Hepatic stellate cell (primary cell): ENCODE results near the gene DGKD.

Source experiments
- DNase-seq: peaks from one replicate; pipeline ENCODE4 v3.0.0; 2011; ENCODE audit warnings: low spot score

DGKD gene

DNA sequence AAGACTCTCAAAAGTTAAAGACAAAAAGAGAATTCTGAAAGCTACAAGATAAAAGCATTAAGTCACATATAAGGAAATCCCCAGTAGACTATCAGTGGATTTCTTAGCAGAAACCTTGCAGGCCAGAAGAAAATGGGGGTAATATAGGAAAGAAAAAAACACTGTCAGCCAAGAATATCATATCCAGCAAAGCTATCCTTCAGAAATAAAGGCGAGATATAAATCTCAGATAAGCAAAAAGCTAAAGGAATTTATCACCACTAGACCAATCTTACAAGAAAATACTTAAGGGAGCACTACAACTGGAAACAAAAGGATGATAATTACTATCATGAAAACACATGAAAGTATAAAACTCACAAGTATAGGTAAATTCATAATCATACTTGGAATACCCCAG lies 149.2 kb downstream of the DGKD start:
- DNase-seq, result no peak

DNA sequence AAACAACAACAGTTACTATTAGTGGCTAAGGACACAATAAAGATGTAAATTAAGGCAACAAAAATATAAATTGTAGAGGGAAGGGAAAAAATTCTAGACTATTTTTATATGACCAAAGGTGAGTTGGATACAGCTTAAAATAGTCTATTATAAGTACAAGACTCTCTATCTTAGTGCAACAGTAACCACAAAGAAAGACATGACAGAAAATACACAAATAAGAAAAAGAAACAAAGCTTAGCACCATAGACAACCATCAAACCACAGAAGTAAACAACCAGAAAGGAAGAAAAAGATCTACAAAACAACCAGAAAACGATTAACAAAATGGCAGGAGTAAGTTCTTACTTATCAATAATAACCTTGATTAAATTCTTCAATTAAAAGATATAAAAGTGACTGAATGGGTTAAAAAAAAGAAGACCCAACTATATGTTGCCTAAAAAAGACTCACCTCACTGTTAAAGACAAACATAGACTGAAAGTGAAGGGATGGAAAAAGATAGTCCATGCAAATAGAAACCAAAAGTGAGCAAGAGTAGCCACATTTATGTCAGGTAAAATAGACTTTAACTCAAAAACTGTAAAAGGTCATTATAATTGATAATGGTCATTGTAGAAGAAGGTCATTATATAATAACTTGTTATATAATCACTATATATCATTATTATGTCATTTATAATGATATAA lies 149.8 kb downstream of the DGKD start:
- no peak for DNase-seq

DNA sequence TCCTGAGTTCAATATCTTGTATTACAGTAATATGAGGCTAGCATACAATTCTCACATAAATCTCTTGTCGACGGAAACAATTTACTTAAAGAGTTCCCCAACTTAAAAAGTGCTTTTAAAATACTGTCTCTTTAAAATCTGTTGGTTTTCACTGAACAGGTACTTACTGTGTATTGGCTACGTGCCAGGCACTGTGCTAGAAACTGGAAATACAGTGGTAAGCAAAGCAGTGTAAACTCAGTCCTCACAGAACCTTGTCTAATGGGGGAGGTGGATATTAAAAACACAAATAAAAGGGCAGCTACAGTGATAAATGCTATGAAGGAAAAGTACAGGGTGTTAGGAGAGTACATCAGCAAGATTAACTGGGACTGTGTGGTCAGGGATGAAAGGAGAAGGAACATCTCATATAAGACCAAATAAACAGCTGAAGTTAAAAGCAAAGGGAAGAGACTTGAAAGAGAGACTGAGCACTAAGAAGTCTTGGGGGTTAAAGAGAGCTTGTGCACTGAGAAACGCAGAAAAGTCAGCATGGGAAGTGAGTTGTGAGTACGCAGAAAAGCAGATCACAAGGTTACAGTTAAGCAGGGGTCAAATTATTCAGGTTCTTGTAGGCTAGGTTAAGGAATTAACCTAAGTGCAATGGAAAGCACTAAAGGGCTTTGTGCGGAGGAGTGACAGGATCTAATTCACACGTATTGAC lies 159.8 kb downstream of the DGKD start:
- no peak for DNase-seq

DNA sequence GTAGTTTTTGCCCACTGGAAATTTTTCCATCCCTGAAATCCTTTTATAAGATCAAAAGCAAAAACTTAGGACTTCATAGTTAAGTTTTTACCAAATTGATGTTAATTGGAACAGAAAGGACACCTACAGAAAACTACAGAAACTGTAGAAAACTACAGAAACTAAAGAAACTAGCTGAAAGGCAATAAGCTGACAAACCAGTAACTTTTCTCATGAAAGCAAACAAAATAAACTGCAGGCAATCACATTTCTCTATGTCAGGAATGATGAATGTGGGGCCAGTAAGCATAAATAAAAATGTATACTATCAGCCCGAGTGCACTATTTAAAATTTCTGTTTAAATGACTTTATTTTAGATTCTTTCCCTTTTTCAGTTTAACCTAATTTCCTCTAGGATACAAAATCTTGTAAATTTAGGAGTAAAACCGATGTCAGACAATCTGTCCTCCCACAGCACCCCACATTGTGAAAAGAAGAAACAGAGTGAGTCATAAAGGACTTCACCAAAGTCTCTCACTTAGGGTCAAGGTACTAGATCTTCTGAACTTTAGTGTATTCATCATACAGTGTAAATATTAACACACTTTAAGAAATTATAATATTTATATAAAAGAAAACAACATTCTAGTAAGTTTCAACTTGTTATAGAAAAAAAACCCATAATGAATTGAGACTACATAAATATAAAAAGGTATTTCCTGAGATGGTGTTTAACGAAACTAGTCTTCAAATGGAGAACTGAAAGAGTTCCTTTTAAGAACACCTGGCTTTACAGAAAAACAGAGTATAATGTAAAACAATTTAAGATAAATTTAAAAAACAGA lies 165.7 kb downstream of the DGKD start:
- DNase-seq, result no peak
